ENCODE measurements around the gene OXSM. TPM values are rescaled to one million over a fixed set of nuclear protein-coding genes. Genes with fewer than 3 reads are reported as not detected.

The OXSM gene
- total RNA-seq, 1 experiment from 2014 or later = 17.7 TPM

GRCh38 chr3:25821746-25822573, 32.1 kb downstream of the OXSM start:
- CTCF ChIA-PET = no interaction called here
- DNase-seq (ENCODE audit: low read depth, low spot score) = no peak
- POLR2A ChIA-PET = no interaction called here

GRCh38 chr3:25823314-25823713, 33.4 kb downstream of the OXSM start:
- Histone ChIP-seq H3K79me2 (ENCODE audit: insufficient read depth, low read length) (no peaks in the 10 kb centered on the region), H3K9me3 (ENCODE audit: control insufficient read depth in 1 of 2, insufficient read depth in 1 of 2, low read depth in 1 of 2, low read length in 2 of 2) (no peaks in the 10 kb centered on the region), H3K9ac (ENCODE audit: low read length) (no peak overlapping the region), H4K20me1 (ENCODE audit: insufficient read depth) (no peaks in the 10 kb centered on the region), H3K9me2 (ENCODE audit: insufficient read depth) (no peaks in the 10 kb centered on the region), H3K4me3 (replicated peaks in 1 of 2; ENCODE audit: low read depth in 1 of 2, low read length in 2 of 2) (no peak overlapping the region), H3K27ac (ENCODE audit: low read depth, low read length) (no peak overlapping the region), H3K36me3 (ENCODE audit: control insufficient read depth in 1 of 2, insufficient read depth in 2 of 2, low read length in 2 of 2) (no peaks in the 10 kb centered on the region), H3K4me2 (ENCODE audit: low read length) (no peak overlapping the region), H3K27me3 (ENCODE audit: insufficient read depth, low read length) (no peaks in the 10 kb centered on the region), H3K4me1 (ENCODE audit: control insufficient read depth in 1 of 2, insufficient read depth in 2 of 2, low read length in 2 of 2) (peaks cover 0 to 6% of the 10 kb centered on the region in 2 experiments; a peak in 1 of 4 replicates), H2AFZ (ENCODE audit: low read depth, low read length, poor library complexity, severe bottlenecking) (no peak overlapping the region)
- ATAC-seq (no peak), DNase-seq (ENCODE audit: low read depth, low spot score) (no peak)
- TF ChIP-seq SP1 (IDR thresholded peaks at IDR 0.05; ENCODE audit: low read depth) (no peak), ATF3 (IDR thresholded peaks at IDR 0.05) (no peak), YY1 (IDR thresholded peaks at IDR 0.05; ENCODE audit: extremely low read depth, insufficient replicate concordance, low read depth, low read length) (no peak), POLR2A (IDR thresholded peaks at IDR 0.05; ENCODE audit: borderline replicate concordance, extremely low read depth, insufficient read depth, insufficient read length) (no peak), ZBTB33 (IDR thresholded peaks at IDR 0.05; ENCODE audit: extremely low read depth, insufficient replicate concordance, low read length) (no peak), SIN3A (IDR thresholded peaks at IDR 0.05; ENCODE audit: low read depth) (no peak), ZFX (IDR thresholded peaks at IDR 0.05) (no peak), FOSL1 (IDR thresholded peaks at IDR 0.05; ENCODE audit: low read depth) (no peak), JUND (IDR thresholded peaks at IDR 0.05) (no peak), ZNF274 (IDR thresholded peaks at IDR 0.05; ENCODE audit: low read depth, low read length) (no peak), CEBPB (IDR thresholded peaks at IDR 0.05; ENCODE audit: low read depth) (no peak), EZH2phosphoT487 (IDR thresholded peaks at IDR 0.05; ENCODE audit: borderline replicate concordance) (no peak), CBX3 (IDR thresholded peaks at IDR 0.05; ENCODE audit: low read depth) (no peak), EZH2 (IDR thresholded peaks at IDR 0.05) (no peak), MAX (IDR thresholded peaks at IDR 0.05) (no peak), POLR2AphosphoS5 (IDR thresholded peaks at IDR 0.05; ENCODE audit: low read depth, low read length) (no peak), RAD21 (IDR thresholded peaks at IDR 0.05; ENCODE audit: low read depth) (no peak), EGR1 (IDR thresholded peaks at IDR 0.05; ENCODE audit: low read depth) (no peak), ELF1 (IDR thresholded peaks at IDR 0.05; ENCODE audit: borderline replicate concordance, low read depth) (no peak)
- ChIA-PET RAD21 (ENCODE audit: low non-redundant PET in 1 of 2, low total read pairs in 2 of 2, uncharacterized antibody in 2 of 2, unreplicated experiment in 2 of 2) (no interaction called here), POLR2A (no interaction called here), CTCF (no interaction called here)
- intact Hi-C loops (cut with micrococcal nuclease) = no loop called here
- no TSS peak for BruUV-seq (replicated peaks)

More at GRCh38 chr3:25821746-25822573, 32.1 kb downstream of the OXSM start:
- H3K9me3 ChIP-seq (ENCODE audit: control insufficient read depth in 1 of 2, insufficient read depth in 1 of 2, low read depth in 1 of 2, low read length in 2 of 2) = no peaks in the 10 kb centered on the region
- TF ChIP-seq SIN3A (IDR thresholded peaks at IDR 0.05; ENCODE audit: low read depth) = no peak
- no peak for TF ChIP-seq EZH2 (IDR thresholded peaks at IDR 0.05)
- no peak overlapping the region for H3K4me2 ChIP-seq (ENCODE audit: low read length)
- no peak overlapping the region for H2AFZ ChIP-seq (ENCODE audit: low read depth, low read length, poor library complexity, severe bottlenecking)
- intact Hi-C loops (cut with micrococcal nuclease) = no loop called here
- RAD21 ChIA-PET (ENCODE audit: low non-redundant PET in 1 of 2, low total read pairs in 2 of 2, uncharacterized antibody in 2 of 2, unreplicated experiment in 2 of 2) = no interaction called here
- no peak overlapping the region for H3K9ac ChIP-seq (ENCODE audit: low read length)
- no peaks in the 10 kb centered on the region for H4K20me1 ChIP-seq (ENCODE audit: insufficient read depth)
- peaks cover 0 to 6% of the 10 kb centered on the region in 2 experiments; a peak in 1 of 4 replicates for H3K4me1 ChIP-seq (ENCODE audit: control insufficient read depth in 1 of 2, insufficient read depth in 2 of 2, low read length in 2 of 2)
- no TSS peak for BruUV-seq (replicated peaks)
- no peaks in the 10 kb centered on the region for H3K27me3 ChIP-seq (ENCODE audit: insufficient read depth, low read length)
- no peaks in the 10 kb centered on the region for H3K36me3 ChIP-seq (ENCODE audit: control insufficient read depth in 1 of 2, insufficient read depth in 2 of 2, low read length in 2 of 2)
- no peaks in the 10 kb centered on the region for H3K79me2 ChIP-seq (ENCODE audit: insufficient read depth, low read length)
- no peak for ATAC-seq
- H3K4me3 ChIP-seq (replicated peaks in 1 of 2; ENCODE audit: low read depth in 1 of 2, low read length in 2 of 2) = no peak overlapping the region
- no peaks in the 10 kb centered on the region for H3K9me2 ChIP-seq (ENCODE audit: insufficient read depth)
- H3K27ac ChIP-seq (ENCODE audit: low read depth, low read length) = no peak overlapping the region
